Effector memory CD4-positive, alpha-beta T cell (primary cell): Measurements from ENCODE around the gene KRT72.

ENCODE experiments used
- DNase-seq, 3 donors: peaks; one replicate each; pipeline ENCODE4 v3.0.0-alpha.2; 2020
- H3K27ac ChIP-seq: 2 replicates; pipeline ENCODE4 v1.7.0; 2013; ENCODE audit warnings: mild to moderate bottlenecking, low read length, moderate library complexity; ENCODE audit not compliant: insufficient read depth, poor library complexity, severe bottlenecking
- H3K27me3 ChIP-seq: replicated peaks from 2 replicates; pipeline ENCODE4 v1.7.0; 2013; ENCODE audit warnings: mild to moderate bottlenecking, low read length; ENCODE audit not compliant: insufficient read depth, control insufficient read depth, poor library complexity, severe bottlenecking
- H3K36me3 ChIP-seq: 2 replicates; pipeline ENCODE4 v1.7.0; 2013; ENCODE audit warnings: mild to moderate bottlenecking, low read length, moderate library complexity; ENCODE audit not compliant: control insufficient read depth, insufficient read depth
- H3K4me1 ChIP-seq: 2 replicates; pipeline ENCODE4 v1.7.0; 2013; ENCODE audit warnings: low read length, mild to moderate bottlenecking; ENCODE audit not compliant: control insufficient read depth, insufficient read depth, poor library complexity, severe bottlenecking
- H3K4me3 ChIP-seq: 2 replicates; pipeline ENCODE4 v1.7.0; 2013; ENCODE audit warnings: low read length, low read depth, mild to moderate bottlenecking; ENCODE audit not compliant: insufficient read depth, poor library complexity, severe bottlenecking
- H3K9me3 ChIP-seq: 2 replicates; pipeline ENCODE4 v1.7.0; 2013; ENCODE audit warnings: mild to moderate bottlenecking, low read length, moderate library complexity; ENCODE audit not compliant: control insufficient read depth

KRT72 gene

DNA sequence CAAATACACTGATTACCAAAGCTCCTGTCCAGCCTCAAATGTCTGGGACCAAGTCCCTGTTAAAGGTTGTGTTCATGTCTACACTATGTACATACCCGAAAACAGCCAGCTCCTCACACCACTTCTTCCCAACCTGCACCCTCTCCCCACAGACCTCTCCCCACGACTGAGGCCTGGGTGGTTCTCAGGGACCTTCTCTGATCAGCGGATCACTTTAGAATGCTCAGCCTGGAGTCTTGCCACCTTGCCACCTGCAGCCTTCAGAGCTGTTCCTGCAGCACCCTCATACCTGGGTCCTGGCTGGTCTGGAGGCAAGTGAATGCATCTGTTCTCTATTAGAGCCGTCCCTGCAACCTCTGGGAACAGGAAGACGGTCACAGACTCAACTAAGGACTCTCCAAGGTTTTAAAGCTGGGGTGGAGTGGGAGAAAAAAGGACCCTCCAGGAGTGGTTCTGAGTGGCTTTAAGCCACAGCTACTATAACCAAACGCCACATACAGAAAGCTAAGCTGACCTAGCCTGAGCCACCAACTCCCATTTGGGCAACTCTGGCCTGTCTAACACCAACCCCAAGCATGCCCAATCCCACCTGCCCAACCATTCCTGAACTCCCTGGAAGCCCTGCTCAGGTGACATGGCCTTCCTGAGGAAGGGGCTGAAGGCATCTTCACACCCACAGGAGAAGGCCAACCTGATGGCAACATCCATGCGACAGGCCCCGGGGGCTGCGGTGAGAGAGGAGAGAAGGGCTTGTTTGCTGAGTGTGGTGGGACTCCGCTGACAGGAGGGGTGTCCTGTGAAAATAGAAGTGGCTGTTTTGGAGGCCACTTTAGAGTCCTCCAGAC lies 42.2 kb upstream of the KRT72 start:
- no peak for DNase-seq
- no peaks in the 10 kb centered on the region for H3K27me3 ChIP-seq
- no peak overlapping the region for H3K27ac ChIP-seq
- no peaks in the 10 kb centered on the region for H3K9me3 ChIP-seq
- no peak overlapping the region for H3K4me3 ChIP-seq
- H3K4me1 ChIP-seq, result peaks cover 12% of the 10 kb centered on the region
- no peaks in the 10 kb centered on the region for H3K36me3 ChIP-seq

DNA sequence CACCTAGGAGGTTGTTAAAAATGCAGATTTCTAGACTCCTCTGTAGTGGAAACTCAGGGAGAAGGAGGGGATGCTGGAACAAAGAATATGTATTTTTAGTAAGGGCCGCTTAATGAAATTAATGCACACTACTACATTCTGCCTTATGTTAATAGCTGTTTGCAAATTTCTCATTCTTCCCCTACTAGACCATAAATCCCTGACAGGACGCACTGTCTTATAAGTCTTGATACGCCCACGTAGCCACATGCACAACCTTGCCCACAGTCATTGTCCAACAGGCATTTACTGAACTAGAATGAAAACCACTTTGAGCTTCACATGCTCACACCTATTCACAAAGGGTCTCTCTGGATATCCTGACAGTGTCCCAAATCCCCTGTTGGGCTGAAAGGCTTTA lies 40.2 kb upstream of the KRT72 start:
- H3K36me3 ChIP-seq, result no peaks in the 10 kb centered on the region
- H3K27me3 ChIP-seq, result no peaks in the 10 kb centered on the region
- peaks cover 12% of the 10 kb centered on the region for H3K4me1 ChIP-seq
- H3K4me3 ChIP-seq, result no peak overlapping the region
- no peaks in the 10 kb centered on the region for H3K9me3 ChIP-seq
- no peak for DNase-seq
- no peak overlapping the region for H3K27ac ChIP-seq

GRCh38 chr12:52637299-52637698 lies 36.0 kb upstream of the KRT72 start:
- no peak overlapping the region for H3K27ac ChIP-seq
- H3K4me3 ChIP-seq, result no peak overlapping the region
- H3K4me1 ChIP-seq, result peaks cover 7% of the 10 kb centered on the region
- no peaks in the 10 kb centered on the region for H3K27me3 ChIP-seq
- H3K9me3 ChIP-seq, result no peaks in the 10 kb centered on the region
- H3K36me3 ChIP-seq, result no peaks in the 10 kb centered on the region
- DNase-seq, result no peak

GRCh38 chr12:52636592-52637258 lies 35.5 kb upstream of the KRT72 start:
- DNase-seq, result no peak
- H3K9me3 ChIP-seq, result no peaks in the 10 kb centered on the region
- no peaks in the 10 kb centered on the region for H3K27me3 ChIP-seq
- H3K27ac ChIP-seq, result no peak overlapping the region
- H3K36me3 ChIP-seq, result no peaks in the 10 kb centered on the region
- H3K4me3 ChIP-seq, result no peak overlapping the region
- H3K4me1 ChIP-seq, result peaks cover 4% of the 10 kb centered on the region

DNA sequence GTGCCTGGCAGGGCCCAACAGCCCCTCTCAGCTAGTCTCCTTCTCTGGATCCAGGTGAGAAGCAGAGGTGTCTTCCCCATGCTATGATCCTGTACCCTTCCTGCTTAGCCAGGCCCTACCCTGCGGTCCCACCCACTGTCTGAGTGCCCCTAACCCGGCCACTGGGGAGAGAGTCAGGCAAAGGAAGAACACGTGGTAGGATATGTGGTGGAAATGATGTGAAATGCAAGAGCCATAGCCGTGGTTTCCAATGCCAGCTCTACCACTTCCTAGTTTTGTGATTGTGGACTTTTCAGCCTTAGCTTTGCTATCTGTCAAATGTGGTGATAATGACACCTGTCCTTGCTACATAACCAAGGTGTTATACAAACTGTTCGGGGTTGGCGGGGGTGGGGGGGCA lies 34.9 kb upstream of the KRT72 start:
- Histone ChIP-seq H3K4me3 (no peak overlapping the region), H3K27me3 (no peaks in the 10 kb centered on the region), H3K9me3 (no peaks in the 10 kb centered on the region), H3K27ac (no peak overlapping the region), H3K4me1 (peaks cover 7% of the 10 kb centered on the region), H3K36me3 (no peaks in the 10 kb centered on the region)
- DNase-seq, result no peak

- no peaks in the 10 kb centered on the region for H3K27me3 ChIP-seq
- no peak overlapping the region for H3K4me3 ChIP-seq
- H3K9me3 ChIP-seq, result no peaks in the 10 kb centered on the region
- H3K4me1 ChIP-seq, result peaks cover 14% of the 10 kb centered on the region
- H3K36me3 ChIP-seq, result no peaks in the 10 kb centered on the region
- H3K27ac ChIP-seq, result no peak overlapping the region
- DNase-seq, result no peak
Observed at GRCh38 chr12:52634266-52635056, 33.2 kb upstream of the KRT72 start.

GRCh38 chr12:52633383-52633782 lies 32.1 kb upstream of the KRT72 start:
- Histone ChIP-seq H3K4me1 (peaks cover 14% of the 10 kb centered on the region), H3K9me3 (no peaks in the 10 kb centered on the region), H3K27ac (no peak overlapping the region), H3K36me3 (no peaks in the 10 kb centered on the region), H3K4me3 (no peak overlapping the region), H3K27me3 (no peaks in the 10 kb centered on the region)
- no peak for DNase-seq

DNA sequence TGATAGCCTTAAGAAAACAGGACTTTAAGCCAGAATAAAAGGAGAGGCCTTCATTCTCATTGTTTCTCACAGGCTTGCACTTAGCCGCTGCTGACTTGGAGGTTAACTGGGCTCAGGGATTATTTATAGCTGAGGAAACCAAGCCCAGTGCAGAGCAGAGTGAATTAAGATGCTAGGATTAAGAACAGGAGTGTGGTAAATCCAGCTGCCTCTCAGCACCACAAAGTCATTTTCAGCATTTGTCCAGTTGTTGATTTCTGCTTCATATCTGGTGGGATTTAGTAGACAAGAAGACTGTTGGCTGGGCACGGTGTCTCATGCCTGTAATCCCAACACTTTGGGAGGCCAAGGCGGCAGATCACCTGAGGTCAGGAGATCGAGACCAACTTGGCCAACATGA lies 31.4 kb upstream of the KRT72 start:
- no peak overlapping the region for H3K27ac ChIP-seq
- H3K4me1 ChIP-seq, result peaks cover 14% of the 10 kb centered on the region
- no peaks in the 10 kb centered on the region for H3K27me3 ChIP-seq
- no peaks in the 10 kb centered on the region for H3K36me3 ChIP-seq
- H3K9me3 ChIP-seq, result no peaks in the 10 kb centered on the region
- no peak for DNase-seq
- no peak overlapping the region for H3K4me3 ChIP-seq

DNA sequence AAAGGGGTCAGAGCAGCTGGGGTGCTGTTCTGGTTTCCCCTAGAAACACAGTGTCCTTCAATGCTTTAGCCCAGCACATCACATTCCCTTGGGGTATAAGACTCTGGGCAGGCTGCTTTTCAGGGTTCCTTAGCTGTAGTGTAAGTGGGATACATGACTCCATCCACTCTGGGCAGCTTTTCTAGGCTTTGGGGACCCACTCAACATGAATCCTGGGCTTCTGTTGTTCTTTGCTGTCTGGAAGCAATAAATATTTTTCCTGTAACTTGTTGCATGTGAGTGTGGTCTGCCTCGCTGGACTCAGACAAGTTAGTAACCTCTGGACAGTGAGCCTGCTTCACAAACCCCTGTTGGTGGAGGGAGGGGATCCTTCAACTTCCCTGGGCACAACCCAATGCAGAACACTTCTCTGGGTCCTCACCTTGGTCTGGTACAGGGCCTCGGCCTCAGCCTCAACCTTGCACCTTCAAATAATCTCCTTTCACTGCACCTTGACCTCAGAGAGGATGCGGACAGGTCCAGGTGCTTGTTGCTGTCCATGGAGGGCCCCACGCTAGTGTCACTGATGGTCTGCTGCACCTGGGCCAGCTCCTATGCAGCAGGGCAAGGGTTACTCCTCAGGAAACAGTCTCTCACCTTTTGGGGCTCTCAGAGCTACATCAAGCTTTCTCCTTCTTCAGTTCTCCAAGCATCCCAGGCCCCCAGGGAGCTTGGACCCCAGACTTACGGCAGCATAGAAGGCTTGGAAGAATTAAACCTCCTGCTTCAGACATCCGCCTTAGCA lies 30.6 kb upstream of the KRT72 start:
- Histone ChIP-seq H3K9me3 (no peaks in the 10 kb centered on the region), H3K4me1 (peaks cover 14% of the 10 kb centered on the region), H3K27ac (no peak overlapping the region), H3K36me3 (no peaks in the 10 kb centered on the region), H3K4me3 (no peak overlapping the region), H3K27me3 (no peaks in the 10 kb centered on the region)
- DNase-seq, result no peak
